GM12878 (cell line): ENCODE data around the gene TEX30. TPM values are rescaled to one million over a fixed set of nuclear protein-coding genes. Genes with fewer than 3 reads are reported as not detected.

Experiments
- ATAC-seq: fragments of 200-7000 bp; cut with Tn5 transposase; 3 replicates; pipeline ENCODE4 v1.9.1; 2020; ENCODE audit warnings: mild to moderate bottlenecking, moderate library complexity
- BruUV-seq: library from RNA; stranded (reverse); fragments of 400-500 nt; replicated peaks from 2 replicates; lab custom pipeline; 2021; lab: Mats Ljungman, UMichigan
- CTCF ChIA-PET: fragments of 300-600 bp; sonication (Branson Sonifier 250); formaldehyde crosslinking; extraction: SDS; loops from one replicate; lab custom pipeline; 2021; ENCODE audit warnings: inconsistent platforms; lab: Yijun Ruan, JAX
- POLR2A ChIA-PET: fragments of 350-600 bp; formaldehyde crosslinking; extraction: SDS; loops from one replicate; lab custom pipeline; 2021; ENCODE audit warnings: inconsistent platforms; lab: Charles Lee
- RAD21 ChIA-PET: fragments of 300-600 bp; sonication (Branson Sonifier 250); formaldehyde crosslinking; loops from one replicate; lab custom pipeline; 2023; ENCODE audit warnings: antibody characterized with exemption; ENCODE audit not compliant: unreplicated experiment; lab: Charles Lee
- SMC1A ChIA-PET: fragments of 300-600 bp; sonication (Branson Sonifier 250); formaldehyde crosslinking; loops from one replicate; lab custom pipeline; 2023; ENCODE audit not compliant: unreplicated experiment, uncharacterized antibody; lab: Charles Lee
- DNase-seq: peaks from one replicate; pipeline ENCODE4 v3.0.0-alpha.2; 2011; ENCODE audit warnings: low read depth, low spot score
- FAIRE-seq: peaks from 3 replicates; lab custom pipeline; 2011; peaks lifted over from hg19 to GRCh38; lab: Jason Lieb, UNC
- H2AFZ ChIP-seq: 2 replicates; pipeline ENCODE4 v1.6.0; 2011; ENCODE audit warnings: low read depth, low read length, control low read depth; ENCODE audit not compliant: control insufficient read depth
- H3K27ac ChIP-seq: 2 replicates; pipeline ENCODE4 v1.5.1; 2011; ENCODE audit warnings: control low read depth; ENCODE audit not compliant: control insufficient read depth, insufficient read depth
- H3K27me3 ChIP-seq, 2 experiments: replicated peaks in 1 of 2; 2 replicates each; pipeline versions ENCODE4 v1.6.0 to v1.6.1; 2011; ENCODE audit warnings: low read length in 1 of 2; ENCODE audit not compliant: control insufficient read depth in 2 of 2, insufficient read depth in 2 of 2
- H3K36me3 ChIP-seq, 2 experiments: 2 replicates each; pipeline ENCODE4 v1.5.1; 2011; ENCODE audit warnings: low read length in 1 of 2; ENCODE audit not compliant: control insufficient read depth in 2 of 2, insufficient read depth in 2 of 2
- H3K4me1 ChIP-seq: 2 replicates; pipeline ENCODE4 v1.6.1; 2011; ENCODE audit warnings: mild to moderate bottlenecking, low read length, moderate library complexity, mixed read lengths; ENCODE audit not compliant: control insufficient read depth, insufficient read depth
- H3K4me2 ChIP-seq: 2 replicates; pipeline ENCODE4 v1.6.0; 2011; ENCODE audit warnings: control low read depth; ENCODE audit not compliant: control insufficient read depth, insufficient read depth
- H3K4me3 ChIP-seq: fragments of 200-600 bp; sonication (generic); 2 replicates; pipeline ENCODE4 v1.5.1; 2016
- H3K79me2 ChIP-seq: 2 replicates; pipeline ENCODE4 v1.6.0; 2011; ENCODE audit warnings: low read length; ENCODE audit not compliant: control insufficient read depth, insufficient read depth
- H3K9ac ChIP-seq: 2 replicates; pipeline ENCODE4 v1.8.0; 2011; ENCODE audit warnings: low read length, control low read depth, mixed read lengths; ENCODE audit not compliant: control insufficient read depth, insufficient read depth
- H3K9me3 ChIP-seq: replicated peaks from 3 replicates; pipeline ENCODE4 v1.5.1; 2011; ENCODE audit warnings: mild to moderate bottlenecking, low read length; ENCODE audit not compliant: control insufficient read depth, insufficient read depth
- H4K20me1 ChIP-seq: 2 replicates; pipeline ENCODE4 v1.6.0; 2011; ENCODE audit not compliant: control insufficient read depth, insufficient read depth
- CBFB ChIP-seq: IDR thresholded peaks from 2 replicates; pipeline ENCODE4 v1.6.1; 2016; ENCODE audit warnings: antibody characterized with exemption, low read depth
- CEBPB ChIP-seq, 2 experiments: fragments of 150-350 bp in 1 of 2; IDR thresholded peaks; 2 replicates each; pipeline ENCODE4 v1.6.1; 2012 to 2014; ENCODE audit warnings: low read depth in 2 of 2, low read length in 2 of 2, borderline replicate concordance in 1 of 2, inconsistent platforms in 1 of 2
- CHD2 ChIP-seq: IDR thresholded peaks from 2 replicates; pipeline ENCODE4 v1.6.1; 2011; ENCODE audit warnings: low read depth, low read length, improper control_type of control experiment, borderline replicate concordance
- CTCF ChIP-seq, 3 experiments: IDR thresholded peaks in 2 of 3; conservative IDR thresholded peaks in 1 of 3; 2 replicates each; pipeline ENCODE4 v1.5.1; 2011; ENCODE audit warnings: low read depth in 3 of 3, low read length in 3 of 3, mild to moderate bottlenecking in 3 of 3, control low read depth in 2 of 3, moderate library complexity in 2 of 3, inconsistent platforms in 1 of 3, mixed read lengths in 1 of 3; ENCODE audit not compliant: control insufficient read depth in 2 of 3, insufficient read depth in 1 of 3; ENCODE audit errors: extremely low read depth in 1 of 3
- GABPA ChIP-seq: IDR thresholded peaks from 2 replicates; pipeline ENCODE4 v1.6.1; 2014; ENCODE audit warnings: antibody characterized with exemption, low read depth, mild to moderate bottlenecking, inconsistent platforms
- KLF5 ChIP-seq: fragments of 450-650 bp; IDR thresholded peaks from 2 replicates; pipeline ENCODE4 v1.6.1; 2014; ENCODE audit warnings: mild to moderate bottlenecking; ENCODE audit not compliant: partially characterized antibody
- NBN ChIP-seq: fragments of 450-650 bp; IDR thresholded peaks from 2 replicates; pipeline ENCODE4 v1.6.1; 2016
- RAD21 ChIP-seq: IDR thresholded peaks from 2 replicates; pipeline ENCODE4 v1.6.1; 2011; ENCODE audit warnings: mild to moderate bottlenecking, low read depth, low read length, moderate library complexity; ENCODE audit not compliant: insufficient read depth
- YY1 ChIP-seq: IDR thresholded peaks from 2 replicates; pipeline ENCODE4 v1.6.1; 2011; ENCODE audit warnings: low read depth, mild to moderate bottlenecking, low read length
- WGBS: methylation state at CpG from one replicate; pipeline ENCODE4 v1.1.6; 2016; ENCODE audit warnings: low lambda C conversion rate; ENCODE audit not compliant: insufficient replicate concordance, insufficient coverage; ENCODE audit errors: missing lambda C conversion rate; 5-methylcytosine and 5-hydroxymethylcytosine counted together
- in situ Hi-C: fragments of 300-500 bp; cut with MboI; formaldehyde crosslinking; loops from 9 replicates; pipeline ENCODE4 v1.14.3; 2018; ENCODE audit warnings: mixed read lengths
- intact Hi-C: fragments of 100-400 bp; cut with micrococcal nuclease; formaldehyde crosslinking; loops from one replicate; pipeline ENCODE4 v1.14.2; 2022; ENCODE audit not compliant: unreplicated experiment
- polyA plus RNA-seq, 11 experiments: library from polyadenylated mRNA; depleted of rRNA in 4 of 11; unstranded in 6 of 11; stranded (reverse) in 5 of 11; fragments of >200 nt; fragmentation: Nextera tagmentation in 4 of 11; fragmentation: Illumina TruSeq in 1 of 11; extraction: Ambion mirVana in 4 of 11; extraction: Trizol in 1 of 11; gene quantifications; 1 replicate in 1 of 11; 2 replicates in 10 of 11; pipeline versions ENCODE4 v1.2.1 to v1.2.3, GENCODE V29; 2011 to 2016; ENCODE audit warnings: inconsistent platforms in 2 of 11, missing spikeins in 2 of 11, low read depth in 1 of 11
- total RNA-seq, 4 experiments: library from RNA; depleted of rRNA in 3 of 4; stranded (reverse); fragments of >200 nt in 3 of 4; fragmentation: Illumina TruSeq in 1 of 4; extraction: Trizol in 1 of 4; gene quantifications; 2 replicates each; pipeline versions ENCODE4 v1.2.1 to v1.2.3, GENCODE V29; 2013 to 2021
- TF ChIP-seq, protein P1 (sequence below): IDR thresholded peaks from 2 replicates; pipeline ENCODE4 v1.6.1; 2012; ENCODE audit warnings: low read depth, low read length, improper control_type of control experiment

TEX30 gene
- total and polyA plus RNA-seq, 10 of the 15 experiments (the other 5 are each of a cell fraction or from before 2014, with no cell fraction given): 19.7 to 114 (median 25.0) TPM

- TF ChIP-seq CEBPB (IDR thresholded peaks at IDR 0.05; ENCODE audit: borderline replicate concordance in 1 of 2, low read depth in 2 of 2, low read length in 2 of 2): no peak
- no peak for TF ChIP-seq NBN
- no peak for TF ChIP-seq CBFB
- TF ChIP-seq YY1: no peak
- no peak for TF ChIP-seq CHD2
- TF ChIP-seq, protein P1, sequence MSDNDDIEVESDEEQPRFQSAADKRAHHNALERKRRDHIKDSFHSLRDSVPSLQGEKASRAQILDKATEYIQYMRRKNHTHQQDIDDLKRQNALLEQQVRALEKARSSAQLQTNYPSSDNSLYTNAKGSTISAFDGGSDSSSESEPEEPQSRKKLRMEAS: no peak
Measured at GRCh38 chr13:102770435-102770834, 3.2 kb downstream of the TEX30 start (continued).

DNA sequence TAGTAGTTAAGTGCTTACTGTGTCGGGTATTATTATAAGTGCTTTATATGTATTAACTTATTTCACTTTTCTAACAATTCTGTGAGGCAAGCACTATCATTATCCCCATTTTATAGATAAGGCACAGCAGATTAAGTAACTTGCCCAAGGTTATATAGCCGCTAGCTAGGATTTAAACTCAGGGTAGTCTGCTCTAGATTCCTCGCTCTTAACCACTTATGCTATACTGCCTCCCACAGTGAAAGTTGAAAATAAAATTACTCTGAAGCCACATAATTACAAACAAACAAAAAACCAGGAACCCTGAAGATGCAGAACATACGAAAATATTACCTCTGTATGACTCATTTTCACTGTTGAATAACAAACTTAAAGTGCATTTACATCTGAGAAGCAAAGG is 3.9 kb downstream of the TEX30 start:
- Histone ChIP-seq H4K20me1 (no peaks in the 10 kb centered on the region), H3K27ac (no peak overlapping the region), H3K36me3 (no peaks in the 10 kb centered on the region), H2AFZ (peak overlapping the region; percentile 15; the same call in 1 of the 2 replicates), H3K27me3 (no peaks in the 10 kb centered on the region), H3K4me3 (no peak overlapping the region), H3K9me3 (no peaks in the 10 kb centered on the region), H3K4me1 (peaks cover 11% of the 10 kb centered on the region), H3K4me2 (no peak overlapping the region; the same call in 1 of the 2 replicates), H3K9ac (0 out of 2 replicates have a peak overlapping the region, but pooled peaks have one; percentile 17), H3K79me2 (peaks cover 11% of the 10 kb centered on the region)
- DNase-seq (no peak), FAIRE-seq (no peak), ATAC-seq (no peak)
- CTCF ChIA-PET: interaction anchor here (0.7 to 3.0 kb wide), 9 partner anchors 28 to 190 kb away, joined by 3 to 9 read pairs (median 6); no protein-coding TSS in a partner anchor
- no TSS peak for BruUV-seq
- 78% methylated on average over 4 of the region's 4 CpGs for WGBS
- POLR2A ChIA-PET: interaction anchor here (1.1 kb wide), 1 partner anchor 12 kb away, joined by 3 read pairs; no protein-coding TSS in a partner anchor
- in situ Hi-C loops (no loop called here), intact Hi-C loops (loop anchor here (5.0 kb wide), 1 partner anchor 43 kb away; no protein-coding TSS in a partner anchor)
- RAD21 ChIA-PET: interaction anchor here (0.9 to 1.9 kb wide), 3 partner anchors 45 to 178 kb away, joined by 4 to 8 read pairs (median 5); partner anchors contain the start of gene TPP2
- SMC1A ChIA-PET: interaction anchor here (0.9 to 1.5 kb wide), 7 partner anchors 9 to 112 kb away, joined by 3 to 5 read pairs (median 3); no protein-coding TSS in a partner anchor
- TF ChIP-seq CTCF (IDR thresholded peaks at IDR 0.05 in 2 of 3, conservative IDR thresholded peaks at IDR 0.05 in 1 of 3; ENCODE audit: control insufficient read depth in 2 of 3, extremely low read depth in 1 of 3, insufficient read depth in 1 of 3, low read depth in 3 of 3, low read length in 3 of 3) (peak in 1 of 3 experiments; percentile 7; a peak in 1 of 6 replicates), GABPA (no peak), RAD21 (peak; percentile 43), KLF5 (peak; percentile 28)
